GM13977 (cell line): Measurements from ENCODE around the gene CADM1.
A peak's percentile ranks its signal among the peaks of the same experiment; 100 is the strongest.

Source experiments
- DNase-seq: peaks from one replicate; pipeline ENCODE4 v3.0.0; 2012; ENCODE audit warnings: low spot score
- CTCF ChIP-seq: IDR thresholded peaks from 2 replicates; pipeline ENCODE4 v1.5.1; 2012; ENCODE audit warnings: mild to moderate bottlenecking, control low read depth; ENCODE audit not compliant: insufficient read depth; ENCODE audit errors: extremely low read depth, missing control alignments
- in situ Hi-C: fragments of 300-500 bp; cut with MboI; formaldehyde crosslinking; loops from one replicate; pipeline ENCODE4 v1.12.0; 2022; ENCODE audit warnings: low sequenced_read_pairs, low pct_unique_long_range_greater_than_20kb, mixed read lengths, inconsistent platforms; ENCODE audit not compliant: unreplicated experiment

CADM1 gene

GRCh38 chr11:115340874-115341273 lies 163.3 kb downstream of the CADM1 start:
- DNase-seq: no peak
- in situ Hi-C loops: loop anchor here (25.0 kb wide), 2 partner anchors 571 to 921 kb away; no protein-coding TSS in a partner anchor
- TF ChIP-seq CTCF: no peak

- no peak for TF ChIP-seq CTCF
- in situ Hi-C loops: loop anchor here (25.0 kb wide), 2 partner anchors 574 to 924 kb away; no protein-coding TSS in a partner anchor
- DNase-seq: no peak
These were observed 165.7 kb downstream of the CADM1 start for GRCh38 chr11:115338476-115338875.

GRCh38 chr11:115334932-115335788 lies 169.1 kb downstream of the CADM1 start:
- in situ Hi-C loops: loop anchor here (25.0 kb wide), 2 partner anchors 577 to 927 kb away; no protein-coding TSS in a partner anchor
- TF ChIP-seq CTCF: peak; percentile 55
- peak; percentile 12 for DNase-seq

- no peak for TF ChIP-seq CTCF
- DNase-seq: no peak
- in situ Hi-C loops: loop anchor here (25.0 kb wide), 2 partner anchors 578 to 928 kb away; no protein-coding TSS in a partner anchor
These were observed 170.3 kb downstream of the CADM1 start for GRCh38 chr11:115333949-115334348.

GRCh38 chr11:115333121-115333520 lies 171.1 kb downstream of the CADM1 start:
- no peak for TF ChIP-seq CTCF
- no peak for DNase-seq
- in situ Hi-C loops: loop anchor here (25.0 kb wide), 2 partner anchors 579 to 929 kb away; no protein-coding TSS in a partner anchor

- in situ Hi-C loops: loop anchor here (25.0 kb wide), 2 partner anchors 581 to 931 kb away; no protein-coding TSS in a partner anchor
These were observed 173.3 kb downstream of the CADM1 start for GRCh38 chr11:115330684-115331482.

More at GRCh38 chr11:115330684-115331482, 173.3 kb downstream of the CADM1 start:
- no peak for DNase-seq
- TF ChIP-seq CTCF: no peak
